GM12891 (cell line): ENCODE measurements around the gene EEFSEC.

ENCODE experiments used
- DNase-seq: peaks from one replicate; pipeline ENCODE4 v3.0.0; 2011; ENCODE audit warnings: low spot score; ENCODE audit not compliant: insufficient read length
- FAIRE-seq: peaks from 2 replicates; lab custom pipeline; 2011; peaks lifted over from hg19 to GRCh38; lab: Jason Lieb, UNC
- PAX5 ChIP-seq: IDR thresholded peaks from 2 replicates; pipeline ENCODE4 v1.6.1; 2011; ENCODE audit warnings: low read length, moderate library complexity, mild to moderate bottlenecking; ENCODE audit not compliant: insufficient read depth, severe bottlenecking
- POLR2A ChIP-seq: IDR thresholded peaks from 2 replicates; pipeline ENCODE4 v1.6.1; 2011; ENCODE audit warnings: low read depth, low read length, control low read depth
- POLR2AphosphoS5 ChIP-seq: IDR thresholded peaks from 2 replicates; pipeline ENCODE4 v1.6.1; 2011; ENCODE audit warnings: low read depth, low read length, control low read depth
- POU2F2 ChIP-seq: IDR thresholded peaks from 2 replicates; pipeline ENCODE4 v1.6.1; 2011; ENCODE audit warnings: low read depth, mild to moderate bottlenecking, control low read depth, low read length, moderate library complexity
- SPI1 ChIP-seq: IDR thresholded peaks from 2 replicates; pipeline ENCODE4 v1.6.1; 2011; ENCODE audit warnings: low read depth, low read length, control low read depth
- TAF1 ChIP-seq: IDR thresholded peaks from 2 replicates; pipeline ENCODE4 v1.6.1; 2011; ENCODE audit warnings: low read depth, low read length, control low read depth

Gene EEFSEC

DNA sequence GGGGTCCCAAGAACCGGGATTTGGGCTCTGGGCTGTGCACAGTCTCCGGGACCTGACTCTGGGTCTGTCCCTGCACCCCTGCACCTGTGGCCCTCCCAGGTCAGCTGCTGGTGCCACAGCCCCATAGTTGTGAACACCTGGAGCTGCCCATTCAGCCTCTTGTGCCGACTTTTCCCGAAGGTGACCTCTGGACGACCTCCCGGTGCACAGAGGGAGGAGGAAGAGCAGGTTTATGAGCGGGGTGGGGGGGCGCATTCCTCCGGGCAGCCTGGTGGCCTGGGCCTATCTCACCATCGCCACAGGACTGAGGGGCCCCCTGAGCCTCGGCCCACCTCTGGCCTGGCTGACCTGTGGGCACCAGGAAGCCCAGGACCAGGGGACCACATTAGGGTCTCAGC is 268.2 kb downstream of the EEFSEC start:
- DNase-seq (no peak), FAIRE-seq (no peak)
- TF ChIP-seq PAX5 = no peak
- no peak for TF ChIP-seq TAF1
- TF ChIP-seq POU2F2 = no peak
- TF ChIP-seq POLR2AphosphoS5 = no peak
- TF ChIP-seq SPI1 = no peak
- no peak for TF ChIP-seq POLR2A

- FAIRE-seq (no peak), DNase-seq (no peak)
- no peak for TF ChIP-seq POLR2AphosphoS5
- no peak for TF ChIP-seq SPI1
- no peak for TF ChIP-seq TAF1
- no peak for TF ChIP-seq POU2F2
- TF ChIP-seq POLR2A = no peak
- TF ChIP-seq PAX5 = no peak
These were observed 268.7 kb downstream of the EEFSEC start for GRCh38 chr3:128421966-128422365.

DNA sequence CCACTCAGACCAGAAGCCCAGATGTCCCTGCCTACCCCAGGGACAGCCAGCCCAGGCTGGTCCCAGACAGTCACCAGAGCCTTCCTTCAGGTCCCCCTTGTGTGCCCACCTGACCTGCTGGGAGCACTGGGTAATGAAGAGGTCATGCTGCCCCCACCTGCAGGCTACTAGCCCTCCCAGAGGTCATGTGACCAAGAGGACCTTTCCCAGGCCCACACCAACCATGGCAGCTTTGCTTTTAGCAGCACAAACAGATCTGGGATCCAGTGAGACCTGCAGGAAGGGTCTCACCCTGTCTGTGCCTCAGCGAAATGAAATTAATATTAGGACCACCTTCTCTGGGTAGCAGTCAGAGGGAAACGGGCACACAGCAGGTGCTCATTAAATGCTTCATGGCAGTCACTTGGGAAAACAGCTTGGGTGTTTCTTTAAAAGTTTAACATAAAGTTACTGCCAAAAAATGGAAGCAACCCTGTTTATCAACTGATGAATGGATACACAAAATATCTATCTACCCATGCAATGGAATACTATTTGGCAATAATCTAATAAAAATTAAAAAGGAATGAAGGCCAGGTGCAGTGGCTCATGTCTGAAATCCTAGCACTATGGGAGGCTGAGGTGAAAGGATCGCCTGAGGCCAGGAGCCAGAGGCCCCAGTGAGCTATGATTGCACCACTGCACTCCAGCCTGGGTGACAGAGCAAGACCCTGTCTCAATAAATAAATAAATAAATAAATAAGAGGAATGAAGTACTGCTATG is 269.7 kb downstream of the EEFSEC start:
- no peak for TF ChIP-seq POLR2A
- no peak for TF ChIP-seq PAX5
- no peak for TF ChIP-seq SPI1
- no peak for TF ChIP-seq TAF1
- TF ChIP-seq POLR2AphosphoS5 = no peak
- no peak for TF ChIP-seq POU2F2
- FAIRE-seq (no peak), DNase-seq (no peak)

- no peak for TF ChIP-seq PAX5
- no peak for TF ChIP-seq POU2F2
- TF ChIP-seq POLR2AphosphoS5 = no peak
- TF ChIP-seq POLR2A = no peak
- no peak for TF ChIP-seq TAF1
- no peak for TF ChIP-seq SPI1
- FAIRE-seq (no peak), DNase-seq (no peak)
These were observed 270.4 kb downstream of the EEFSEC start for GRCh38 chr3:128423525-128424147.

DNA sequence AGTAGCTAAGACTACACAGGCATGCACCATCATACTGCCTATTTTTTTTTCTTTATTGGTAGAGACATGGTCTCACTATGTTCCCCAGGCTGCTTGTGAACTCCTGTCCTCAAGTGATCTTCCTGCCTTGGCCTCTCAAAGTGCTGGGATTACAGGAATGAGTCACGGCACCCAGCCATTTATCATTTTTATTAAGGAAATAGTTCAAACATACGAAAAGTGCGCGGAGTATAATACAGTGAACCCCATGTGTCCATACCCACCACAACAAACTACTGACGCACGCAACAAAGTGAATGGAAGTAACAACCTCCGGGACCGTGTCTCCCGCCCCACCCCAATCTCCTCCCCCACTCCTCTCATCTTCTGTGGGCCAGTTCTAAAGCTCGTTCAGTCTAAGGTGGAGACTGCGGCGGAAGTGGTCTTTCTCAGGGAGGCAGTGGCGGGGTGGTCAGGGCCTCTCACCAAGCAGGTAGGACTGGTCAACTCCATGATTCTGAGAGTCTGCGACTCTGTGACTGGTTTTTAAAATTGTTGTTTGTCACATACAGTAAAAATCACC is 271.3 kb downstream of the EEFSEC start:
- no peak for FAIRE-seq
- DNase-seq = no peak
- TF ChIP-seq PAX5 = no peak

GRCh38 chr3:128425142-128425845 is 272.0 kb downstream of the EEFSEC start:
- TF ChIP-seq TAF1 = no peak
- TF ChIP-seq PAX5 = no peak
- TF ChIP-seq POLR2AphosphoS5 = no peak
- no peak for TF ChIP-seq POLR2A
- TF ChIP-seq POU2F2 = no peak
- no peak for TF ChIP-seq SPI1
- no peak for DNase-seq
- FAIRE-seq = no peak

GRCh38 chr3:128425846-128426127 is 272.5 kb downstream of the EEFSEC start:
- DNase-seq (no peak), FAIRE-seq (no peak)
- TF ChIP-seq SPI1 (no peak), TAF1 (no peak), POLR2AphosphoS5 (no peak), PAX5 (no peak), POLR2A (no peak), POU2F2 (no peak)

GRCh38 chr3:128426128-128426921 is 273.0 kb downstream of the EEFSEC start:
- FAIRE-seq (peak; percentile 87), DNase-seq (peak; percentile 99)
- peak; percentile 7 for TF ChIP-seq PAX5
- TF ChIP-seq SPI1 = no peak

- FAIRE-seq (no peak), DNase-seq (no peak)
- TF ChIP-seq SPI1 (no peak), POU2F2 (no peak), POLR2A (no peak), TAF1 (no peak), POLR2AphosphoS5 (no peak), PAX5 (no peak)
These were observed 274.0 kb downstream of the EEFSEC start for GRCh38 chr3:128427175-128427857.
